Prostate gland (tissue), 2 donors: ENCODE results near the gene CCER1.

Experiments
- POLR2A ChIP-seq: fragments of 450-650 bp; IDR thresholded peaks from one replicate; pipeline ENCODE4 v1.6.1; 2016; ENCODE audit warnings: antibody characterized with exemption, mild to moderate bottlenecking
- POLR2AphosphoS5 ChIP-seq: sonication (generic); formaldehyde crosslinking; IDR thresholded peaks from one replicate; pipeline ENCODE4 v1.6.1; 2017; ENCODE audit warnings: antibody characterized with exemption
- TF ChIP-seq, protein P1 (sequence below), 4 experiments: fragments of 200-600 bp in 2 of 4; fragments of 450-650 bp in 2 of 4; sonication (generic) in 2 of 4; IDR thresholded peaks; 1 replicate in 3 of 4; 2 replicates in 1 of 4; pipeline ENCODE4 v1.5.1; 2016 to 2019; ENCODE audit warnings: antibody characterized with exemption in 4 of 4, mild to moderate bottlenecking in 2 of 4, moderate library complexity in 2 of 4

DNA sequence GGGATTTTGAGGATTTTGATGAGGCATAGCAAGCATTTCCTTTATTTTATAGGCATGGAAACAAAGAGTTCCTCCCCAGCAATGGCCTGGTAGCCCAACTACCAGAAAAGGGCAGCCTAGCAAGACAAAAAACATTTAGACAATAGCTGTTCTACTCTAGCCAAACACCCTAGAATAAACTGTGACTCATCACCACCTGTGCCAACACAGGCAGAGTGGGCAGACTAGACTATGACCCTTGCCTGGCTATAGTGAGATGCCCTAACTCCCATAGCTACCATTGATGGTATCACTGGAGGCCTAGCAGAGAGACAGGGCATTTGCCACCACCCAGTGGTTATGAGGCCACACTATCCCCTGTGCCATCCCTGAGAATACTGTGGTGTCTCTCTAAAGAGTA, 15.5 kb upstream of the CCER1 start:
- TF ChIP-seq, protein P1, sequence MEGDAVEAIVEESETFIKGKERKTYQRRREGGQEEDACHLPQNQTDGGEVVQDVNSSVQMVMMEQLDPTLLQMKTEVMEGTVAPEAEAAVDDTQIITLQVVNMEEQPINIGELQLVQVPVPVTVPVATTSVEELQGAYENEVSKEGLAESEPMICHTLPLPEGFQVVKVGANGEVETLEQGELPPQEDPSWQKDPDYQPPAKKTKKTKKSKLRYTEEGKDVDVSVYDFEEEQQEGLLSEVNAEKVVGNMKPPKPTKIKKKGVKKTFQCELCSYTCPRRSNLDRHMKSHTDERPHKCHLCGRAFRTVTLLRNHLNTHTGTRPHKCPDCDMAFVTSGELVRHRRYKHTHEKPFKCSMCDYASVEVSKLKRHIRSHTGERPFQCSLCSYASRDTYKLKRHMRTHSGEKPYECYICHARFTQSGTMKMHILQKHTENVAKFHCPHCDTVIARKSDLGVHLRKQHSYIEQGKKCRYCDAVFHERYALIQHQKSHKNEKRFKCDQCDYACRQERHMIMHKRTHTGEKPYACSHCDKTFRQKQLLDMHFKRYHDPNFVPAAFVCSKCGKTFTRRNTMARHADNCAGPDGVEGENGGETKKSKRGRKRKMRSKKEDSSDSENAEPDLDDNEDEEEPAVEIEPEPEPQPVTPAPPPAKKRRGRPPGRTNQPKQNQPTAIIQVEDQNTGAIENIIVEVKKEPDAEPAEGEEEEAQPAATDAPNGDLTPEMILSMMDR (IDR thresholded peaks at IDR 0.05) = no peak
- TF ChIP-seq POLR2A (no peak), POLR2AphosphoS5 (no peak)
